H1 (cell line): ENCODE measurements around the gene CUX1. TPM values are rescaled to one million over a fixed set of nuclear protein-coding genes. Genes with fewer than 3 reads are reported as not detected.

ENCODE experiments used
- CTCF ChIA-PET: fragments of 300-600 bp; sonication (Branson Sonifier 250); formaldehyde crosslinking; loops from one replicate; lab custom pipeline; 2021; ENCODE audit not compliant: partially characterized antibody; lab: Charles Lee
- POLR2A ChIA-PET: fragments of 300-600 bp; sonication (Branson Sonifier 250); formaldehyde crosslinking; loops from one replicate; lab custom pipeline; 2021; ENCODE audit warnings: inconsistent platforms; ENCODE audit not compliant: partially characterized antibody; lab: Charles Lee
- DNase-seq, 2 experiments: peaks; one replicate each; pipeline versions ENCODE4 v3.0.0 to v3.0.0-alpha.2; 2010 to 2022; ENCODE audit warnings: low spot score in 2 of 2, low read depth in 1 of 2, mixed read lengths in 1 of 2
- FAIRE-seq: peaks from 2 replicates; lab custom pipeline; 2011; peaks lifted over from hg19 to GRCh38; lab: Jason Lieb, UNC
- H2AFZ ChIP-seq: 2 replicates; pipeline ENCODE4 v1.8.1; 2012; ENCODE audit warnings: low read length, inconsistent platforms
- H2AK5ac ChIP-seq: 2 replicates; pipeline ENCODE4 v1.6.1; 2013; ENCODE audit warnings: low read depth, low read length
- H2BK120ac ChIP-seq: replicated peaks from 2 replicates; pipeline ENCODE3; 2013; ENCODE audit warnings: low read depth, low read length, inconsistent platforms
- H2BK12ac ChIP-seq: 2 replicates; pipeline ENCODE4 v1.6.1; 2013; ENCODE audit warnings: low read depth, low read length
- H2BK15ac ChIP-seq: 2 replicates; pipeline ENCODE4 v1.6.1; 2013; ENCODE audit warnings: low read length
- H2BK20ac ChIP-seq: 2 replicates; pipeline ENCODE4 v1.6.1; 2013; ENCODE audit warnings: low read length
- H2BK5ac ChIP-seq: 2 replicates; pipeline ENCODE4 v1.6.1; 2013; ENCODE audit warnings: low read depth, low read length
- H3K14ac ChIP-seq: 2 replicates; pipeline ENCODE4 v1.6.1; 2013; ENCODE audit warnings: inconsistent platforms; ENCODE audit not compliant: insufficient read length
- H3K18ac ChIP-seq: 2 replicates; pipeline ENCODE4 v1.6.1; 2013; ENCODE audit warnings: low read length; ENCODE audit errors: extremely low read depth
- H3K23ac ChIP-seq: 2 replicates; pipeline ENCODE4 v1.6.1; 2013; ENCODE audit warnings: inconsistent platforms; ENCODE audit not compliant: insufficient read length
- H3K23me2 ChIP-seq: 2 replicates; pipeline ENCODE4 v1.6.1; 2013; ENCODE audit warnings: low read depth, low read length
- H3K27ac ChIP-seq: 2 replicates; pipeline ENCODE4 v1.6.1; 2011; ENCODE audit warnings: low read depth, low read length, inconsistent platforms
- H3K27me3 ChIP-seq, 4 experiments: replicated peaks in 1 of 4; 1 replicate in 1 of 4; 2 replicates in 3 of 4; pipeline versions ENCODE4 v1.6.1 to v1.8.1; 2011 to 2013; ENCODE audit warnings: low read length in 3 of 4, mild to moderate bottlenecking in 3 of 4, inconsistent platforms in 2 of 4, mixed read lengths in 2 of 4, moderate library complexity in 1 of 4; ENCODE audit not compliant: control insufficient read depth in 3 of 4, insufficient read depth in 3 of 4; ENCODE audit errors: extremely low read depth in 1 of 4
- H3K36me3 ChIP-seq, 4 experiments: 2 replicates each; pipeline versions ENCODE4 v1.6.1 to v1.8.1; 2011 to 2013; ENCODE audit warnings: mild to moderate bottlenecking in 4 of 4, low read length in 3 of 4, moderate library complexity in 2 of 4, control low read depth in 1 of 4, inconsistent platforms in 1 of 4; ENCODE audit not compliant: insufficient read depth in 4 of 4, control insufficient read depth in 2 of 4
- H3K4ac ChIP-seq: replicated peaks from 2 replicates; pipeline ENCODE3; 2013; ENCODE audit warnings: low read length, low read depth, mixed read lengths, inconsistent platforms; ENCODE audit not compliant: insufficient read length
- H3K4me1 ChIP-seq, 4 experiments: replicated peaks in 1 of 4; 1 replicate in 1 of 4; 2 replicates in 3 of 4; pipeline versions ENCODE4 v1.6.1 to v1.8.1; 2011 to 2013; ENCODE audit warnings: low read length in 3 of 4, inconsistent platforms in 2 of 4, mixed read lengths in 1 of 4; ENCODE audit not compliant: insufficient read depth in 4 of 4, control insufficient read depth in 3 of 4
- H3K4me2 ChIP-seq, 2 experiments: 2 replicates each; pipeline versions ENCODE4 v1.6.1 to v1.8.1; 2011 to 2013; ENCODE audit warnings: low read depth in 2 of 2, low read length in 2 of 2, control low read depth in 1 of 2, inconsistent platforms in 1 of 2, mild to moderate bottlenecking in 1 of 2; ENCODE audit not compliant: insufficient read depth in 1 of 2
- H3K4me3 ChIP-seq, 4 experiments: fragments of 200-600, 300-600 bp in 1 of 4; sonication (generic), shearing (Covaris generic), sonication (Bioruptor Twin) in 1 of 4; 2 replicates each; pipeline versions ENCODE4 v1.5.1 to v1.8.1; 2011 to 2016; ENCODE audit warnings: low read length in 4 of 4, low read depth in 3 of 4, control low read depth in 2 of 4, inconsistent platforms in 2 of 4, mild to moderate bottlenecking in 2 of 4, mixed read lengths in 1 of 4, moderate library complexity in 1 of 4; ENCODE audit not compliant: insufficient read depth in 2 of 4; ENCODE audit errors: extremely low read depth in 1 of 4
- H3K56ac ChIP-seq: replicated peaks from 2 replicates; pipeline ENCODE3; 2013; ENCODE audit warnings: low read depth, mild to moderate bottlenecking, mixed read lengths, low read length, inconsistent platforms; ENCODE audit not compliant: insufficient read length
- H3K79me1 ChIP-seq: 2 replicates; pipeline ENCODE4 v1.6.1; 2013; ENCODE audit warnings: low read depth, low read length, control low read depth
- H3K79me2 ChIP-seq, 2 experiments: 2 replicates each; pipeline versions ENCODE4 v1.6.1 to v1.8.1; 2012 to 2013; ENCODE audit warnings: low read length in 2 of 2, mild to moderate bottlenecking in 2 of 2, inconsistent platforms in 1 of 2; ENCODE audit not compliant: insufficient read depth in 2 of 2, control insufficient read depth in 1 of 2
- H3K9ac ChIP-seq, 4 experiments: replicated peaks in 1 of 4; 1 replicate in 1 of 4; 2 replicates in 3 of 4; pipeline versions ENCODE4 v1.6.1 to v1.8.1; 2011 to 2013; ENCODE audit warnings: low read depth in 3 of 4, low read length in 3 of 4, control low read depth in 2 of 4, mild to moderate bottlenecking in 2 of 4, moderate library complexity in 2 of 4, inconsistent platforms in 1 of 4; ENCODE audit errors: extremely low read depth in 1 of 4
- H3K9me3 ChIP-seq, 2 experiments: 2 replicates each; pipeline versions ENCODE4 v1.6.1 to v1.8.1; 2012 to 2013; ENCODE audit warnings: mild to moderate bottlenecking in 2 of 2, moderate library complexity in 2 of 2, control low read depth in 1 of 2, inconsistent platforms in 1 of 2, low read depth in 1 of 2, low read length in 1 of 2, mixed read lengths in 1 of 2; ENCODE audit not compliant: insufficient read depth in 2 of 2
- H4K20me1 ChIP-seq, 2 experiments: replicated peaks in 1 of 2; 2 replicates each; pipeline versions ENCODE3 to v1.8.1; 2011 to 2013; ENCODE audit warnings: inconsistent platforms in 2 of 2, low read length in 2 of 2, mild to moderate bottlenecking in 1 of 2; ENCODE audit not compliant: insufficient read depth in 2 of 2, control insufficient read depth in 1 of 2
- H4K5ac ChIP-seq: 2 replicates; pipeline ENCODE4 v1.6.1; 2013; ENCODE audit warnings: low read length, low read depth, mixed read lengths, inconsistent platforms; ENCODE audit not compliant: insufficient read length
- H4K8ac ChIP-seq: 2 replicates; pipeline ENCODE4 v1.8.0; 2013; ENCODE audit warnings: mild to moderate bottlenecking, moderate library complexity, low read length, inconsistent platforms; ENCODE audit not compliant: insufficient read depth; ENCODE audit errors: extremely low read depth
- H4K91ac ChIP-seq: replicated peaks from 2 replicates; pipeline ENCODE3; 2013; ENCODE audit warnings: low read length, mixed read lengths, inconsistent platforms; ENCODE audit not compliant: insufficient read length
- CHD2 ChIP-seq: IDR thresholded peaks from 2 replicates; pipeline ENCODE4 v1.6.1; 2012; ENCODE audit warnings: low read length, improper control_type of control experiment
- GTF2F1 ChIP-seq: IDR thresholded peaks from 2 replicates; pipeline ENCODE4 v1.6.1; 2012; ENCODE audit warnings: low read depth, low read length, improper control_type of control experiment, borderline replicate concordance
- JUN ChIP-seq: IDR thresholded peaks from 2 replicates; pipeline ENCODE4 v1.6.1; 2011; ENCODE audit warnings: low read depth, mild to moderate bottlenecking, improper control_type of control experiment, low read length
- MAX ChIP-seq: IDR thresholded peaks from 2 replicates; pipeline ENCODE4 v1.6.1; 2012; ENCODE audit warnings: inconsistent platforms
- NRF1 ChIP-seq: IDR thresholded peaks from 2 replicates; pipeline ENCODE4 v1.6.1; 2011; ENCODE audit warnings: mild to moderate bottlenecking, low read depth, low read length, improper control_type of control experiment
- POLR2AphosphoS5 ChIP-seq: IDR thresholded peaks from 2 replicates; pipeline ENCODE4 v1.6.1; 2011; ENCODE audit warnings: low read depth, low read length
- POU5F1 ChIP-seq: IDR thresholded peaks from 2 replicates; pipeline ENCODE4 v1.6.1; 2011; ENCODE audit warnings: low read depth, mild to moderate bottlenecking, low read length, moderate library complexity
- RAD21 ChIP-seq, 2 experiments: IDR thresholded peaks in 1 of 2; conservative IDR thresholded peaks in 1 of 2; 2 replicates each; pipeline ENCODE4 v1.6.1; 2011; ENCODE audit warnings: low read depth in 2 of 2, low read length in 2 of 2, improper control_type of control experiment in 1 of 2, inconsistent platforms in 1 of 2, mild to moderate bottlenecking in 1 of 2, moderate library complexity in 1 of 2
- RBBP5 ChIP-seq: IDR thresholded peaks from 2 replicates; pipeline ENCODE4 v1.7.1; 2012; ENCODE audit warnings: low read depth, mild to moderate bottlenecking, inconsistent platforms, low read length, moderate library complexity, borderline replicate concordance
- SAP30 ChIP-seq: fragments of 300-600 bp; sonication (generic); IDR thresholded peaks from 2 replicates; pipeline ENCODE4 v1.7.1; 2012; ENCODE audit warnings: low read length, moderate library complexity, mild to moderate bottlenecking, inconsistent platforms; ENCODE audit not compliant: insufficient read depth, insufficient replicate concordance
- SP1 ChIP-seq: IDR thresholded peaks from 2 replicates; pipeline ENCODE4 v1.6.1; 2011; ENCODE audit warnings: low read depth, low read length
- SP2 ChIP-seq: IDR thresholded peaks from 2 replicates; pipeline ENCODE4 v1.6.1; 2012; ENCODE audit warnings: mild to moderate bottlenecking, low read length, inconsistent platforms
- TAF7 ChIP-seq: optimal IDR thresholded peaks from 2 replicates; pipeline ENCODE3; 2011; ENCODE audit warnings: low read depth, mild to moderate bottlenecking, inconsistent platforms, low read length, moderate library complexity, borderline replicate concordance
- WGBS, 2 experiments: shearing (Covaris generic) in 1 of 2; methylation state at CpG; one replicate each; pipeline versions ENCODE4 v1.1.6 to v1.1.7; 2013 to 2015; ENCODE audit warnings: low lambda C conversion rate in 2 of 2, mixed read lengths in 2 of 2, inconsistent platforms in 1 of 2, low coverage in 1 of 2, missing lambda C conversion rate in 1 of 2; ENCODE audit not compliant: insufficient replicate concordance in 2 of 2, insufficient coverage in 1 of 2, insufficient read length in 1 of 2; ENCODE audit errors: extremely low coverage in 1 of 2, missing lambda C conversion rate in 1 of 2; 5-methylcytosine and 5-hydroxymethylcytosine counted together
- polyA plus RNA-seq, 7 experiments: library from polyadenylated mRNA; depleted of rRNA in 3 of 7; stranded (reverse) in 5 of 7; unstranded in 2 of 7; fragments of >200 nt in 5 of 7; fragments of 200-250 nt in 2 of 7; gene quantifications; 1 replicate in 5 of 7; 2 replicates in 1 of 7; 4 replicates in 1 of 7; pipeline versions ENCODE4 v1.2.1 to v1.2.3, GENCODE V29; 2011 to 2013; ENCODE audit warnings: missing spikeins in 2 of 7, mixed read lengths in 2 of 7
- total RNA-seq: library from RNA; stranded (reverse); fragmentation: NEBNext Ultra II Directional; extraction: Animal tissue kit (Norgen Biotek cat#: 25700); gene quantifications from 2 replicates; pipeline ENCODE4 v1.2.1, GENCODE V29; 2021

The CUX1 gene
- total and polyA plus RNA-seq, 2 of the 8 experiments (the other 6 are each of a cell fraction or from before 2014, with no cell fraction given), result 21.6 to 65.9 TPM

- no peak overlapping the region for H3K18ac ChIP-seq
- DNase-seq (no peak), FAIRE-seq (no peak)
- no peaks in the 10 kb centered on the region for H3K9me3 ChIP-seq
- H3K14ac ChIP-seq, result no peak overlapping the region
- no peaks in the 10 kb centered on the region for H4K20me1 ChIP-seq
- no peak overlapping the region for H4K8ac ChIP-seq
- H3K4me1 ChIP-seq, result no peaks in the 10 kb centered on the region
- H2BK5ac ChIP-seq, result no peak overlapping the region
- no peak overlapping the region for H3K4me3 ChIP-seq
- no peak overlapping the region for H2AFZ ChIP-seq
- no peaks in the 10 kb centered on the region for H3K79me1 ChIP-seq
- H3K27me3 ChIP-seq, result no peaks in the 10 kb centered on the region
- H2BK12ac ChIP-seq, result no peak overlapping the region
- no peak overlapping the region for H4K5ac ChIP-seq
- no peak overlapping the region for H4K91ac ChIP-seq
- TF ChIP-seq POLR2AphosphoS5 (no peak), SP1 (no peak), NRF1 (no peak), SP2 (no peak), CHD2 (no peak), TAF7 (no peak), JUN (no peak), GTF2F1 (no peak), SAP30 (no peak), RBBP5 (no peak), MAX (no peak), POU5F1 (no peak), RAD21 (IDR thresholded peaks at IDR 0.05 in 1 of 2, conservative IDR thresholded peaks at IDR 0.05 in 1 of 2; ENCODE audit: low read depth in 2 of 2, low read length in 2 of 2) (no peak)
- H3K23me2 ChIP-seq, result no peaks in the 10 kb centered on the region
- no peak overlapping the region for H3K4ac ChIP-seq
- CTCF ChIA-PET, result interaction anchor here (0.8 to 1.4 kb wide), 4 partner anchors 11 to 79 kb away, joined by 3 to 8 read pairs (median 3); no protein-coding TSS in a partner anchor
- H2BK20ac ChIP-seq, result no peak overlapping the region
- H2AK5ac ChIP-seq, result no peak overlapping the region
- H3K9ac ChIP-seq, result no peak overlapping the region
- H2BK15ac ChIP-seq, result no peak overlapping the region
- WGBS, 2 experiments, result 83% methylated on average over 9 of the region's 9 CpGs; no CpG with 5 or more reads in 1 of the 2 experiments
- no peaks in the 10 kb centered on the region for H3K36me3 ChIP-seq
- no peak overlapping the region for H3K56ac ChIP-seq
- H3K79me2 ChIP-seq, result no peaks in the 10 kb centered on the region
- POLR2A ChIA-PET, result interaction anchor here (0.6 to 0.9 kb wide), 2 partner anchors 11 to 40 kb away, joined by 3 read pairs; no protein-coding TSS in a partner anchor
- no peak overlapping the region for H3K23ac ChIP-seq
- no peak overlapping the region for H2BK120ac ChIP-seq
- no peak overlapping the region for H3K4me2 ChIP-seq
- H3K27ac ChIP-seq, result no peak overlapping the region
Measured at GRCh38 chr7:102260856-102261255, 443.4 kb downstream of the CUX1 start.
